Measurements from ENCODE around the gene RBL1. TPM values are rescaled to one million over a fixed set of nuclear protein-coding genes. Genes with fewer than 3 reads are reported as not detected.
"Not testable (repeated sequence)": the region's sequence is repeated elsewhere in the genome, so short reads cannot be mapped to it uniquely, and the experiment has no call there.

RBL1 gene
- total and polyA plus RNA-seq, 2 donors = 2.4 to 23.2 TPM

DNA sequence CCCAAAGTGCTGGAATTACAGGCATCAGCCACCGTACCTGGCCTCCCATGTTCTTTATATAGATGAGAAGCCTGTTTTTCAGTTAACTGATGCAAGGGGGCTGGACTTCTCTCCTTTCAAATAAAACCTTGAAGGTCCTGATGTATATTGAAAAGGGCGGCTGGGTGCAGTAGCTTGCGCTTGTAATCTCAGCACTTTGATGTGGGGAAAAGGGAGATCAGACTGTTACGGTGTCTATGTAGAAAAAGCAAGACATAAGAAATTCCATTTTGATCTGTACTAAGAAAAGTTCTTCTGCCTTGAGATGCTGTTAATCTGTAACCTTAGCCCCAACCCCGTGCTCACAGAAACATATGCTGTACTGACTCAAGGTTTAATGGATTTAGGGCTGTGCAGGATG, 128.2 kb downstream of the RBL1 start:
- Histone ChIP-seq H3K4me1 (ENCODE audit: insufficient read depth) (no peaks in the 10 kb centered on the region), H3K36me3 (ENCODE audit: insufficient read depth) (no peaks in the 10 kb centered on the region), H3K27ac (ENCODE audit: low read depth) (no peak overlapping the region), H3K4me3 (ENCODE audit: low read depth, low read length) (no peak overlapping the region)
- 88% methylated on average over 5 of the region's 5 CpGs for WGBS
- no peak for DNase-seq (ENCODE audit: extremely low spot score)

DNA sequence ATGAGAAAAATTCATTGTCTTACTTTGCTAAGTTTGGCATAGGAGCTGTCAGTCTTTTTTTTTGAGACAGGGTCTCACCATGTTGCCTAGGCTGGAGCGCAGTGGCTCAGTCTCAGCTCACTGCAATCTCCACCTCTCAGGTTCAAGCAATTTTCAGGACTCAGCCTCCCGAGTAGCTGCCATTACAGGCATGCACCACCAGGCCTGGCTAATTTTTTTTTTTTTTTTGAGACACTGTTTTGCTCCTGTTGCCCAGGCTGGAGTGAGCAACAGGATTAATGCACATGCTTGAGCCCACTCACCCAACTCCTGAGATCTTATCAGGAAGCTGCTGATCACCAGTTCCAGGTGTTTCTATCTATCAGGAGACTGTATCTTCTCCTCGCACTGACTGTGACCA, 128.8 kb downstream of the RBL1 start:
- not testable (repeated sequence) for DNase-seq (ENCODE audit: extremely low spot score); H3K4me3 ChIP-seq (ENCODE audit: low read depth, low read length); H3K36me3 ChIP-seq (ENCODE audit: insufficient read depth); H3K4me1 ChIP-seq (ENCODE audit: insufficient read depth); H3K27ac ChIP-seq (ENCODE audit: low read depth)
- WGBS = 96% methylated on average over 3 of the region's 3 CpGs

DNA sequence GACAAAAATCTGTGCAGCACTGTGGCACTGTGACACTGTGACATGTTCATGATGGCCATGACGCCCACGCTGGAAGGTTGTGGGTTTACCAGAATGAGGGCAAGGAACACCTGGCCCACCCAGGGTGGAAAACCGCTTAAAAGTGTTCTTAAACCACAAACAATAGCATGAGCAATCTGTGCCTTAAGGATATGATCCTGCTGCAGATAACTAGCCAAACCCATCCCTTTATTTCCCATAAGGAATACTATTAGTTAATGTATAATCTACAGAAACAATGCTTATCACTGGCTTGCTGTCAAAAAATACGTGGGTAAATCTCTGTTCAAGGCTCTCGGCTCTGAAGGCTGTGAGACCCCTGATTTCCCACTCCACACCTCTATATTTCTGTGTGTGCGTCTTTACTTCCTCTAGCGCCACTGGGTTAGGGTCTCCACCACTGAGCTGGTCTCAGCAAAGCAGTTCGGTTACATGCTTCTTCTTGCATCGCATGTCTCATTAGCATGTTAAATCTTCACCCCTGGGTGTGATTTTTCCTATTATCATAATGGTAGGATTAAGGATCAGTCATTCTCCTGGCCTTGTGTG, 133.3 kb downstream of the RBL1 start:
- H3K36me3 ChIP-seq (ENCODE audit: insufficient read depth); DNase-seq (ENCODE audit: extremely low spot score); H3K4me3 ChIP-seq (ENCODE audit: low read depth, low read length); H3K27ac ChIP-seq (ENCODE audit: low read depth); H3K4me1 ChIP-seq (ENCODE audit: insufficient read depth): not testable (repeated sequence)
- 86% methylated on average over 9 of the region's 9 CpGs for WGBS

DNA sequence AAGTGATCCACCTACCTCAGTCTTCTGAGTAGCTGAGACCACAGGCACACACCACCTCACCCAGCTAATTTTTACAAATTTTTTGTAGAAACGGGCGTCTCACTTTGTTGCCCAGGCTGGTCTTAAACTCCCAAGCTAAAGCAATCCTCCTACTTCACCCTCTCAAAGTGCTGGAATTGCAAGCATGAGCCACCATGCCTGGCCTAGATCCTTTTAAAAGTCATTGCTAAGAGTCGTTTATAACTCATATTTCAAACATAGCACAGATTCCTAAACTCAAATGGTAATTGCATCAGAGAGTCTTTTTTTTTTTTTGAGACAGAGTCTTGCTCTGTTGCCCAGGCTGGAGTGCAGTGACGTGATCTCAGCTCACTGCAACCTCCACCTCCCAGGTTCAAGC, 136.6 kb downstream of the RBL1 start:
- 64% methylated on average over 4 of the region's 4 CpGs for WGBS
- DNase-seq (ENCODE audit: extremely low spot score) = no peak
- H3K27ac ChIP-seq (ENCODE audit: low read depth) = no peak overlapping the region

DNA sequence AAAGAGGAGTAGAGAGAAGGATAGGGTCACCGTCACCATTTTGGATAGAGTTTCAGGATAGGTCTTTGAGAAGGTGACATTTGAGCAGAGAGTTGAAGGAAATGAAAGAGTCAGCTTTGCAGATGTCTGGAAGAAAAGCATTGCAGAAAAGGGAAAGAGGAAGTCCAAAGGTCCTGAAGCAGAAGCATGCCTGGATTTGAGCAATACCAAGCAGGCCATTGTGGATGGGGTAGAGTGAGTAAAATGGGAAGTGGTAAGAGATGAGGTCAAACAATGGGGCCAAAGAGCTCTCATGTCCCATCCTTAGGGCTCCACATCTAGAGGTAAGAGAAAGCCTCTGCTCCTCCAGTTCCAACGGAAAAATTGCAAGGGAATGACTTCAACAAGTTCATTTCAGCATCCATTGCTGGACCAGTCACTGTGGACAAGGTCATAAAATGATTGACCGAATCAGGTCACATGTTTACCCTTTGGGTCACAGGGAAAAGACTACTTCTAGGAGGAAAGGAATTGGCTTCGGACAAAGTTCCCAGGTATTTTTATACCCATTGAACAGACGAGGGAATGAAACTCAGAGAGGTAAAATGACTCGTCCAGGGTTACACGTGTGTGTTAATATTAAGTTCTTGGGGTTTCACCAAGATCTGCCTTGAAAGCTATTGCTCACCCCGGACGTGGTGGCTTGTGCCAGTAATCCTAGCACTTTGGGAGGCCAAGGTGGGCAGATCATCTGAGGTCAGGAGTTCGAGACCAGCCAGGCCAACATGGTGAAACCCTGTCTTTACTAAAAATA, 137.7 kb downstream of the RBL1 start:
- Histone ChIP-seq H3K27ac (ENCODE audit: low read depth) (no peak overlapping the region), H3K36me3 (ENCODE audit: insufficient read depth) (no peaks in the 10 kb centered on the region), H3K4me1 (ENCODE audit: insufficient read depth) (no peaks in the 10 kb centered on the region), H3K4me3 (ENCODE audit: low read depth, low read length) (no peak overlapping the region)
- DNase-seq (ENCODE audit: extremely low spot score) = no peak
- WGBS = 90% methylated on average over 10 of the region's 10 CpGs

More for the DNA sequence above, 136.6 kb downstream of the RBL1 start:
- H3K4me1 ChIP-seq (ENCODE audit: insufficient read depth) = no peaks in the 10 kb centered on the region
- no peaks in the 10 kb centered on the region for H3K36me3 ChIP-seq (ENCODE audit: insufficient read depth)
- no peak overlapping the region for H3K4me3 ChIP-seq (ENCODE audit: low read depth, low read length)

DNA sequence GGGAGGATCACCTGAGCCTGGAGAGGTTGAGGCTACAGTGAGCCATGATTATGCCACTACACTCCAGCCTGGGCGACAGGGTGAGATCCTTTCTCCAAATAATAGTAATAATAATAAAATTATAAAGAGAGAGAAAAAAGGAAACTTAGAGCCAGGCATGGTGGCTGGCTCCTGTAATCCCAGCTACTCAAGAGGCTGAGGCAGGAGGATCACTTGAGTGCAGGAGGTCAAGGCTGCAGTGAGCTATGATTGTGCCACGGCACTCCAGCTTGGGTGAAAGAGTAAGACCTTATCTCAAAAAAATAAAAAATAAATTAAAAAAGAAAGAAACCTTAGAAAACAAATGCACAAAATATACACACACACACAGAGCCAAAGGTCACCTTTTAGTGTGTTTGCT, 139.1 kb downstream of the RBL1 start:
- 91% methylated on average over 2 of the region's 2 CpGs for WGBS
- Histone ChIP-seq H3K27ac (ENCODE audit: low read depth) (no peak overlapping the region), H3K4me3 (ENCODE audit: low read depth, low read length) (no peak overlapping the region), H3K4me1 (ENCODE audit: insufficient read depth) (no peaks in the 10 kb centered on the region), H3K36me3 (ENCODE audit: insufficient read depth) (no peaks in the 10 kb centered on the region)
- no peak for DNase-seq (ENCODE audit: extremely low spot score)

DNA sequence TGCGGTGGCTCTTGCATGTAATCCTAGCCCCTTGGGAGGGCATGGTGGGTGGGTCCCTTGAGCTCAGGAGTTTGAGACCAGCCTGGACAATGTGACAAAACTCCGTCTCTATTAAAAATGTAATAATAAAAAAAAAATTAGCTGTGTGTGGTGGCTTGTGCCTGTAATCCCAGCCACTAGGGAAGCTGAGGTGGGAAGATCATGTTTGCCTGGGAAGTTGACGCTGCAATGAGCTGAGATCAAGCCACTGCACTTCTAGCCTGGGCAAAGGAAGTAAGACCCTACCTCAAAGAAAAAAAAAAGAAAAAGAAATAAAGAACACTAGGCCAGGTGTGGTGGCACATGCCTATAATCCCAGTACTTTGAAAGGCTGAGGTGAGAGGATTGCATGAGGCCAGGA, 139.8 kb downstream of the RBL1 start:
- no peak for DNase-seq (ENCODE audit: extremely low spot score)
- no peak overlapping the region for H3K4me3 ChIP-seq (ENCODE audit: low read depth, low read length)
- 77% methylated on average over 3 of the region's 3 CpGs for WGBS

DNA sequence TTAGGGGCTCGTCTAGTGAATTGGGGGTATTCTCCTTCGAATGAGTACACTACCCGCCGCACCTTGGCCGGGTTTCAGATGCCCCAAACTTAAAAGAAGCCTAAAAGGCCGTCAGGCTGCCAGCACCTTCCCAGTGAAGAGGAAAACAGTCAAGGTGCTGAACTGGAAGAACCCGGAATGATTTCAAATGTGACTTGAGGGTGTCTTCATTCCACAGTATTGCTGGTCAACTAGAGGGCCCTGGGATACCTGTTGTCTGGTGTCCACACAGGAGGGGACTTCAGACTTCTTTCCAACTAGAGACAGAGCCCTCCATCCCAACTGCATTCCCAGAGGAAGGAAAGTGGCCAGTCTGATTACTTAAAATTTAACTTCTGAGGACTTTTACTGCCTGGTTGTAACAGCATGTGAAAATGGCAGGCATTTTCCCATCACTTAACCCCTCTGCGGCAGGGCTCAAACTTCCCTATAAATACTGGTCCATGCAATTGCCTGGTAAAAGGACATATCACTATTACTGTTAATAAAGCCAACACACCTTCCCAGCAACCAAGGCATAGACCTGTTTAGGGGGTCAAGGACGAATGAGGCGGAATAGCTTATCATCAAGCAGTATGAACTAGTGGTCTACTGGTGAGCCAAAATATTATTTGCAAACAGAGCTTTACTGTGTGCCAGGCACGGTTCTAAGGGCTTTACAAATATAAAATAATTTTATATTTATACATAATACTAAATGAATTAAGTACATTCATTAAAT, 143.6 kb downstream of the RBL1 start:
- no peaks in the 10 kb centered on the region for H3K36me3 ChIP-seq (ENCODE audit: insufficient read depth)
- 33% methylated on average over 11 of the region's 11 CpGs for whole genome bisulfite sequencing
- H3K4me1 ChIP-seq (ENCODE audit: insufficient read depth) = no peaks in the 10 kb centered on the region
- H3K27ac ChIP-seq (ENCODE audit: low read depth) = peak overlapping the region; percentile 58
- peak overlapping the region; percentile 96 for H3K4me3 ChIP-seq (ENCODE audit: low read depth, low read length)
- DNase-seq (ENCODE audit: extremely low spot score) = no peak

More for the DNA sequence above, 139.8 kb downstream of the RBL1 start:
- no peaks in the 10 kb centered on the region for H3K36me3 ChIP-seq (ENCODE audit: insufficient read depth)
- H3K4me1 ChIP-seq (ENCODE audit: insufficient read depth) = no peaks in the 10 kb centered on the region
- no peak overlapping the region for H3K27ac ChIP-seq (ENCODE audit: low read depth)

DNA sequence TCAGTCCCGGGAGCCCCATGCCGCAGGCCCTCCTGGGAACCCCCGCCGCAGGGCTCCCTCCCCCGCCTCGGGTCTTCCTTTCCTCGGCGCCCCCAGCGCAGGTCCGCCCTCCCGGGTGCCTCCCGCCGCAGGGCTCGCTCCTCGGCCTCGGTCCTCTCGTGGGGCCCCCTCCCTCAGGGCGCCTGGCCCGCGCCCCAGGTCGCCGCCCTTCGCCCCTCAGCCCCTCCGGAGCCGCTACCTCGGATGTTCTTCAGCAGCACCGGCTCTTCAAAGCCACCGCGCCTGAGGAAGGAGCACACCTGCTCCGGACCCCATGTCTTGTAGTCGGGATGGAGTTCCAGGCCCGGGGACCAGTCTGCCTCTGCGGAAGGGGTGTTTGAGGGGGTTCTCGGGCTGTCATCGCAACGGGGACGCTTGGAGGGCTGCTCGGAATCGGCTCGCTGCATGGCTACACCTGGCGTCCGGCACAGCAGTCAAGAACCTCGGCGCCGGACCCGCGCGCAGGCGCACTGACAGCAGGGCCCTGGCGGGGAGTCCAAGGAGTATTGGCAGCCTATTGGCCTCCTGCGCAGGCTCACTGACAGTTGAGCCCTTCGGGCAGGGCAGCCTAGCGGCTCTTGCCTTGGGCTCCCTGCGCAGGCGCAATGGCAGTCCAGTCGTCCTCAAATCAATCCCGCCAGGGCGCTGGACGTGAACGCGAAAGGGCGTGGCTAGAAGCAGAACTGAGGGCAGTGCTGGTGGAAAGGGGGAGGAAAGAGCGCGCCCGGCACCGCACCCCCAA, 144.4 kb downstream of the RBL1 start, which contains the start of gene SAMHD1:
Gene SAMHD1 (minus strand): TSS at position 511 of the 781 bp plus-strand sequence. CDS start 65 bp downstream, at position 446.
- under 1% methylated on average over 66 of the region's 66 CpGs for WGBS
- Histone ChIP-seq H3K27ac (ENCODE audit: low read depth) (peak within 1 kb of the TSS; percentile 84), H3K36me3 (ENCODE audit: insufficient read depth) (no peaks in the 10 kb centered on the region), H3K4me1 (ENCODE audit: insufficient read depth) (no peaks in the 10 kb centered on the region), H3K4me3 (ENCODE audit: low read depth, low read length) (peak within 1 kb of the TSS; percentile 96)
- peak; percentile 90 for DNase-seq (ENCODE audit: extremely low spot score)

DNA sequence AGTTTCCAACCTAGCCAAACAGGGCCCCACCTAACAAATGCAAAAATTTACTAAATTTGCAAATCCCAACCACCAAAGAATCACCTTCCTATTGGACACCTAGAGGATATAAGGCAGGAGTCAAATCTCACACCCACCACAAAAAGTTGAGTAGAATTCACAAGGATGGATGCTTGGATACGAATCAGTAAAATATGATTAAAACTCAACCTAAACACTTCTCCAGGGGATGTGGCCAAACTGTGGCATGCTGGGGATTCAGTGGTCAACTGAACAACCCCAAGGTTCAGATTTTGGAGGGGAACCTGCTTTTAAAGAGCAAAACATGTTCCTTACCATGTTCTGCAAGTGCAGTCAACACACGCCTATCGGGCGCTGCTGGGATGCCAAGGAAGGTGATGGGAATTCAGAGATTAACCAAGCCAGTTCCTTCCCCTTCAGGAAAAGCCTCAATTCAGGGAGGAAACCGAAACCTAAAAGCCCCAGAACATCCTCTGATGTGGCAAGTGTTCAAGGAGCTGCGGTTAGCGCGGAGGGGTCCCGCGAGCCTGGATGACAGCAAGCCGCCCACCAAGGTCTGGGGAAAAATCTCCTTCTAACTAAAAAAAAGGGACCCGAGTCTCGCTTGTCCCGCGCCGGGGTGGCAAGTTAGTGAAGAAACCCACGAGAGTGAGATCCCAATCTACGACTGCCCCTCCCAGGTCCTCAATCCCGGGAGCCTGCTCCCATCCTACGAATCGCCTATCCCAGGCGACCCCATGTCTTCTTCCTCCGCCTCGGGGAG, 145.2 kb downstream of the RBL1 start:
- Histone ChIP-seq H3K27ac (ENCODE audit: low read depth) (peak overlapping the region; percentile 84), H3K4me1 (ENCODE audit: insufficient read depth) (no peaks in the 10 kb centered on the region), H3K4me3 (ENCODE audit: low read depth, low read length) (peak overlapping the region; percentile 96), H3K36me3 (ENCODE audit: insufficient read depth) (no peaks in the 10 kb centered on the region)
- WGBS = 1% methylated on average over 24 of the region's 24 CpGs
- DNase-seq (ENCODE audit: extremely low spot score) = no peak

All from urinary bladder (tissue), 4 donors.